Thyroid gland (tissue), 4 donors: ENCODE data around the gene BRINP3.

Source experiments
- POLR2A ChIP-seq, 2 donors: fragments of 450-650 bp; IDR thresholded peaks; one replicate each; pipeline ENCODE4 v1.6.1; 2017; ENCODE audit warnings: antibody characterized with exemption in 2 of 2, mild to moderate bottlenecking in 2 of 2, moderate library complexity in 1 of 2
- TF ChIP-seq, protein P1 (sequence below), 6 experiments: fragments of 200-600 bp in 3 of 6; fragments of 450-650 bp in 3 of 6; sonication (generic) in 3 of 6; IDR thresholded peaks; one replicate each; pipeline ENCODE4 v1.5.1; 2016 to 2019; ENCODE audit warnings: antibody characterized with exemption in 6 of 6, mild to moderate bottlenecking in 2 of 6, inconsistent platforms in 1 of 6, moderate library complexity in 1 of 6

DNA sequence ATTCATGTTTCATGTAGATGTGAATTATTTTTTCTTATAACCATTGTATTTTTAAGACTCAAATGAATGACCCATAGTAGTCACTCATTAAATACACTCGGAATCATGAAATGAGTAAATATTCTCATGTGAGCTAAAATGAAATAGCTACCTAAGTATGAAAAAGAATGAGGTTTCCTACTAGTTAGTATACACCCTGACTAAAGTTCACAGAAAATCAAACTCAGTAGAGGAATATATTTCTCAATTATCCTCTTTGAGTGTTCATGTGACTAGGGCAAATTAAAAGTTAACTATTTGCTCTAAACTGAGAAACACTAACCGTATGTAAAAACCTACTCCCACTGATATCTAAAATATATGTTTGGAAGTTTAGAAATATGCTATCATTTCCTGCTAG, 187.8 kb downstream of the BRINP3 start:
- TF ChIP-seq, protein P1, sequence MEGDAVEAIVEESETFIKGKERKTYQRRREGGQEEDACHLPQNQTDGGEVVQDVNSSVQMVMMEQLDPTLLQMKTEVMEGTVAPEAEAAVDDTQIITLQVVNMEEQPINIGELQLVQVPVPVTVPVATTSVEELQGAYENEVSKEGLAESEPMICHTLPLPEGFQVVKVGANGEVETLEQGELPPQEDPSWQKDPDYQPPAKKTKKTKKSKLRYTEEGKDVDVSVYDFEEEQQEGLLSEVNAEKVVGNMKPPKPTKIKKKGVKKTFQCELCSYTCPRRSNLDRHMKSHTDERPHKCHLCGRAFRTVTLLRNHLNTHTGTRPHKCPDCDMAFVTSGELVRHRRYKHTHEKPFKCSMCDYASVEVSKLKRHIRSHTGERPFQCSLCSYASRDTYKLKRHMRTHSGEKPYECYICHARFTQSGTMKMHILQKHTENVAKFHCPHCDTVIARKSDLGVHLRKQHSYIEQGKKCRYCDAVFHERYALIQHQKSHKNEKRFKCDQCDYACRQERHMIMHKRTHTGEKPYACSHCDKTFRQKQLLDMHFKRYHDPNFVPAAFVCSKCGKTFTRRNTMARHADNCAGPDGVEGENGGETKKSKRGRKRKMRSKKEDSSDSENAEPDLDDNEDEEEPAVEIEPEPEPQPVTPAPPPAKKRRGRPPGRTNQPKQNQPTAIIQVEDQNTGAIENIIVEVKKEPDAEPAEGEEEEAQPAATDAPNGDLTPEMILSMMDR (IDR thresholded peaks at IDR 0.05): no peak
- no peak for TF ChIP-seq POLR2A (IDR thresholded peaks at IDR 0.05)
